K562 (cell line): ENCODE results near the gene TPRG1L. TPM values are rescaled to one million over a fixed set of nuclear protein-coding genes. Genes with fewer than 3 reads are reported as not detected.
A peak's percentile ranks its signal among the peaks of the same experiment; 100 is the strongest.

Experiments
- ATAC-seq: fragments of 200-7000 bp; cut with Tn5 transposase; 3 replicates; pipeline ENCODE4 v1.9.1; 2020; ENCODE audit warnings: moderate library complexity
- BruUV-seq: library from RNA; stranded (reverse); fragments of 400-500 nt; replicated peaks from 2 replicates; lab custom pipeline; 2021; lab: Mats Ljungman, UMichigan
- CTCF ChIA-PET: fragments of 300-600 bp; formaldehyde crosslinking; extraction: SDS; loops from one replicate; lab custom pipeline; 2021; ENCODE audit warnings: low intra/inter-chr PET ratio; lab: Yijun Ruan, JAX
- POLR2A ChIA-PET: fragments of 300-600, 350-650 bp; sonication (Branson Sonifier 250); formaldehyde crosslinking; extraction: SDS; loops from one replicate; lab custom pipeline; 2021; ENCODE audit warnings: antibody characterized with exemption, inconsistent platforms; lab: Yijun Ruan, JAX
- DNase-seq, 4 experiments: peaks; one replicate each; pipeline versions ENCODE4 v3.0.0 to v3.0.0-alpha.2; 2011 to 2018; ENCODE audit warnings: low spot score in 3 of 4, mixed read lengths in 3 of 4; ENCODE audit errors: extremely low read depth in 1 of 4
- FAIRE-seq: peaks from 2 replicates; lab custom pipeline; 2011; peaks lifted over from hg19 to GRCh38; lab: Jason Lieb, UNC
- H2AFZ ChIP-seq: 2 replicates; pipeline ENCODE4 v1.6.0; 2011; ENCODE audit warnings: low read depth, low read length, control low read depth, inconsistent platforms
- H3K27ac ChIP-seq: fragments of 200-600 bp; 3 replicates; pipeline ENCODE4 v1.8.0; 2011; ENCODE audit warnings: low read depth, mild to moderate bottlenecking, control low read depth, inconsistent platforms, low read length, moderate library complexity, mixed read lengths; ENCODE audit errors: extremely low read depth
- H3K27me3 ChIP-seq, 2 experiments: fragments of 300-600 bp in 1 of 2; 2 replicates in 1 of 2; 3 replicates in 1 of 2; pipeline versions ENCODE4 v1.6.0 to v1.8.0; 2011; ENCODE audit warnings: inconsistent platforms in 2 of 2, low read length in 2 of 2, mild to moderate bottlenecking in 1 of 2, mixed read lengths in 1 of 2, moderate library complexity in 1 of 2; ENCODE audit not compliant: control insufficient read depth in 2 of 2, insufficient read depth in 2 of 2
- H3K36me3 ChIP-seq: fragments of 300-600 bp; 3 replicates; pipeline ENCODE4 v1.8.0; 2011; ENCODE audit warnings: mild to moderate bottlenecking, low read length, inconsistent platforms; ENCODE audit not compliant: control insufficient read depth, insufficient read depth
- H3K4me1 ChIP-seq, 2 experiments: fragments of 200-600 bp in 1 of 2; replicated peaks in 1 of 2; 2 replicates in 1 of 2; 3 replicates in 1 of 2; pipeline versions ENCODE4 v1.5.1 to v1.8.0; 2011; ENCODE audit warnings: inconsistent platforms in 2 of 2, low read length in 2 of 2, mild to moderate bottlenecking in 1 of 2, mixed read lengths in 1 of 2, moderate library complexity in 1 of 2; ENCODE audit not compliant: control insufficient read depth in 2 of 2, insufficient read depth in 2 of 2
- H3K4me2 ChIP-seq: 2 replicates; pipeline ENCODE4 v1.6.1; 2011; ENCODE audit warnings: low read length, control low read depth, inconsistent platforms, mixed read lengths; ENCODE audit not compliant: insufficient read depth
- H3K4me3 ChIP-seq: fragments of 200-600 bp; sonication (generic), shearing (Covaris generic); 2 replicates; pipeline ENCODE4 v1.5.1; 2016; ENCODE audit warnings: control low read depth, inconsistent platforms
- H3K79me2 ChIP-seq: fragments of 200-600 bp; 3 replicates; pipeline ENCODE4 v1.8.0; 2011; ENCODE audit warnings: low read length, inconsistent platforms; ENCODE audit not compliant: control insufficient read depth, insufficient read depth
- H3K9ac ChIP-seq, 2 experiments: 2 replicates each; pipeline versions ENCODE4 v1.6.0 to v1.6.1; 2011; ENCODE audit warnings: low read depth in 2 of 2, low read length in 2 of 2, control low read depth in 1 of 2, inconsistent platforms in 1 of 2, mild to moderate bottlenecking in 1 of 2, mixed read lengths in 1 of 2; ENCODE audit not compliant: insufficient read depth in 1 of 2
- H3K9me1 ChIP-seq: one replicate; pipeline ENCODE4 v1.6.0; 2011; ENCODE audit warnings: inconsistent platforms, mild to moderate bottlenecking, low read length, moderate library complexity; ENCODE audit not compliant: control insufficient read depth, insufficient read depth
- H3K9me3 ChIP-seq: replicated peaks from 2 replicates; pipeline ENCODE4 v1.5.1; 2011; ENCODE audit warnings: low read depth, low read length, inconsistent platforms; ENCODE audit not compliant: control insufficient read depth, insufficient read depth
- H4K20me1 ChIP-seq: replicated peaks from 2 replicates; pipeline ENCODE4 v1.6.1; 2011; ENCODE audit warnings: low read length, inconsistent platforms, mixed read lengths; ENCODE audit not compliant: control insufficient read depth, insufficient read depth
- CBFA2T2 ChIP-seq: fragments of 450-650 bp; conservative IDR thresholded peaks from 2 replicates; pipeline ENCODE4 v1.6.1; 2017; ENCODE audit warnings: mild to moderate bottlenecking
- HSF4 ChIP-seq: fragments of 250-450 bp; sonication (Bioruptor Pico); IDR thresholded peaks from 2 replicates; pipeline ENCODE4 v2.1.2; 2022; ENCODE audit warnings: mild to moderate bottlenecking, moderate library complexity, borderline replicate concordance
- MED1 ChIP-seq: sonication (generic); formaldehyde crosslinking; IDR thresholded peaks from 2 replicates; pipeline ENCODE4 v1.8.1; 2023; ENCODE audit warnings: missing genetic modification reagents, borderline replicate concordance
- MYBL2 ChIP-seq, 2 experiments: fragments of 450-650 bp in 1 of 2; sonication (generic) in 1 of 2; formaldehyde crosslinking in 1 of 2; IDR thresholded peaks; 2 replicates each; pipeline versions ENCODE4 v1.6.1 to v1.8.1; 2017 to 2022; ENCODE audit warnings: borderline replicate concordance in 1 of 2, inconsistent platforms in 1 of 2, low read depth in 1 of 2, mild to moderate bottlenecking in 1 of 2, missing genetic modification reagents in 1 of 2, moderate library complexity in 1 of 2
- RAD51 ChIP-seq: fragments of 450-650 bp; IDR thresholded peaks from 2 replicates; pipeline ENCODE4 v1.7.1; 2016; ENCODE audit warnings: low read depth, mild to moderate bottlenecking, borderline replicate concordance
- TFE3 ChIP-seq: fragments of 450-650 bp; formaldehyde crosslinking; IDR thresholded peaks from 2 replicates; pipeline ENCODE4 v1.4.0; 2020; ENCODE audit warnings: mild to moderate bottlenecking, mixed read lengths
- USF1 ChIP-seq: sonication (generic); formaldehyde crosslinking; IDR thresholded peaks from 2 replicates; pipeline ENCODE4 v1.9.0; 2022; ENCODE audit warnings: mild to moderate bottlenecking, missing genetic modification reagents
- WGBS: fragments of 100-300 bp; shearing (Covaris generic); methylation state at CpG from one replicate; pipeline ENCODE4 v1.1.6; 2016; ENCODE audit warnings: low coverage, mixed read lengths; ENCODE audit not compliant: insufficient coverage; ENCODE audit errors: missing lambda C conversion rate; 5-methylcytosine and 5-hydroxymethylcytosine counted together
- in situ Hi-C: fragments of 300-500 bp; cut with MboI; formaldehyde crosslinking; loops from 4 replicates; pipeline ENCODE4 v1.15.0; 2018; ENCODE audit warnings: inconsistent platforms, mixed read lengths
- intact Hi-C: fragments of 100-400 bp; cut with micrococcal nuclease; formaldehyde crosslinking; loops from 2 replicates; pipeline ENCODE4 v1.14.2; 2022
- polyA plus RNA-seq, 8 experiments: library from polyadenylated mRNA; depleted of rRNA in 4 of 8; stranded (reverse) in 5 of 8; unstranded in 3 of 8; fragments of >200 nt; fragmentation: Nextera tagmentation in 2 of 8; fragmentation: Illumina TruSeq in 1 of 8; extraction: Ambion mirVana in 2 of 8; extraction: Trizol in 1 of 8; gene quantifications; 2 replicates each; pipeline versions ENCODE4 v1.2.1 to v1.2.3, GENCODE V29; 2011 to 2014; ENCODE audit warnings: inconsistent platforms in 1 of 8, missing spikeins in 1 of 8
- total RNA-seq, 7 experiments: library from RNA; depleted of rRNA in 6 of 7; stranded (reverse); fragments of >200 nt in 6 of 7; fragmentation: Illumina TruSeq in 2 of 7; extraction: Trizol in 2 of 7; gene quantifications; 2 replicates each; pipeline versions ENCODE4 v1.2.1 to v1.2.3, GENCODE V29; 2011 to 2021; ENCODE audit warnings: low replicate concordance in 1 of 7
- TF ChIP-seq, protein P1 (sequence below): sonication (generic); formaldehyde crosslinking; IDR thresholded peaks from 2 replicates; pipeline ENCODE4 v1.5.0; 2020; ENCODE audit warnings: missing genetic modification reagents
- TF ChIP-seq, protein P2 (sequence below), 2 experiments: fragments of 450-650 bp in 1 of 2; sonication (generic) in 1 of 2; formaldehyde crosslinking in 1 of 2; IDR thresholded peaks in 1 of 2; conservative IDR thresholded peaks in 1 of 2; 2 replicates each; pipeline versions ENCODE4 v1.6.1 to v1.8.1; 2016 to 2023; ENCODE audit warnings: mild to moderate bottlenecking in 2 of 2, moderate library complexity in 2 of 2, inconsistent platforms in 1 of 2, missing genetic modification reagents in 1 of 2
- TF ChIP-seq, protein P3 (sequence below): fragments of 250-450 bp; sonication (Bioruptor Pico); IDR thresholded peaks from 2 replicates; pipeline ENCODE4 v1.4.0; 2020; ENCODE audit warnings: mild to moderate bottlenecking, moderate library complexity

TPRG1L gene
- total and polyA plus RNA-seq, 9 of the 15 experiments (the other 6 are each of a cell fraction or from before 2014, with no cell fraction given), result 1.6 to 11.0 (median 6.2) TPM

- 34% methylated on average over 12 of the region's 12 CpGs for WGBS
- Histone ChIP-seq H3K9me1 (no peaks in the 10 kb centered on the region), H2AFZ (no peak overlapping the region; the same call in 1 of the 2 replicates), H3K9ac (no peak overlapping the region), H3K4me3 (no peak overlapping the region), H3K9me3 (no peaks in the 10 kb centered on the region), H4K20me1 (peaks cover 16% of the 10 kb centered on the region; the same call in 1 of the 2 replicates), H3K79me2 (no peaks in the 10 kb centered on the region), H3K4me2 (no peak overlapping the region), H3K27me3 (peaks cover 22 to 52% of the 10 kb centered on the region in 2 experiments; a peak in 4 of 5 replicates), H3K4me1 (peaks cover 6 to 31% of the 10 kb centered on the region in 2 experiments; a peak in 4 of 5 replicates), H3K27ac (no peak overlapping the region), H3K36me3 (no peaks in the 10 kb centered on the region)
- intact Hi-C loops, result no loop called here
- ChIA-PET POLR2A (interaction anchor here (0.7 to 1.2 kb wide), 2 partner anchors 42 to 65 kb away, joined by 3 read pairs; no protein-coding TSS in a partner anchor), CTCF (interaction anchor here (1.1 to 1.9 kb wide), 3 partner anchors 54 to 168 kb away, joined by 3 to 6 read pairs (median 3); no protein-coding TSS in a partner anchor)
- FAIRE-seq (no peak), ATAC-seq (no peak), DNase-seq (no peak)
- TF ChIP-seq MED1 (CRISPR knock-in tag) (no peak), USF1 (CRISPR knock-in tag) (peak; percentile 48; the same call in 1 of the 2 replicates), HSF4 (no peak), CBFA2T2 (0 out of 2 replicates have a peak, but pooled peaks have one; percentile 37), TFE3 (peak; percentile 79), RAD51 (peak; percentile 79), MYBL2 (IDR thresholded peaks at IDR 0.05; ENCODE audit: low read depth) (no peak), MYBL2 (CRISPR knock-in tag; IDR thresholded peaks at IDR 0.05; ENCODE audit: borderline replicate concordance) (no peak)
- TF ChIP-seq, protein P1, sequence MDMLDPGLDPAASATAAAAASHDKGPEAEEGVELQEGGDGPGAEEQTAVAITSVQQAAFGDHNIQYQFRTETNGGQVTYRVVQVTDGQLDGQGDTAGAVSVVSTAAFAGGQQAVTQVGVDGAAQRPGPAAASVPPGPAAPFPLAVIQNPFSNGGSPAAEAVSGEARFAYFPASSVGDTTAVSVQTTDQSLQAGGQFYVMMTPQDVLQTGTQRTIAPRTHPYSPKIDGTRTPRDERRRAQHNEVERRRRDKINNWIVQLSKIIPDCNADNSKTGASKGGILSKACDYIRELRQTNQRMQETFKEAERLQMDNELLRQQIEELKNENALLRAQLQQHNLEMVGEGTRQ, result peak; percentile 58
- TF ChIP-seq, protein P2, sequence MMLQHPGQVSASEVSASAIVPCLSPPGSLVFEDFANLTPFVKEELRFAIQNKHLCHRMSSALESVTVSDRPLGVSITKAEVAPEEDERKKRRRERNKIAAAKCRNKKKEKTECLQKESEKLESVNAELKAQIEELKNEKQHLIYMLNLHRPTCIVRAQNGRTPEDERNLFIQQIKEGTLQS (IDR thresholded peaks at IDR 0.05), result no peak
- TF ChIP-seq, protein P2 (CRISPR knock-in tag; conservative IDR thresholded peaks at IDR 0.05), result no peak
- TF ChIP-seq, protein P3, sequence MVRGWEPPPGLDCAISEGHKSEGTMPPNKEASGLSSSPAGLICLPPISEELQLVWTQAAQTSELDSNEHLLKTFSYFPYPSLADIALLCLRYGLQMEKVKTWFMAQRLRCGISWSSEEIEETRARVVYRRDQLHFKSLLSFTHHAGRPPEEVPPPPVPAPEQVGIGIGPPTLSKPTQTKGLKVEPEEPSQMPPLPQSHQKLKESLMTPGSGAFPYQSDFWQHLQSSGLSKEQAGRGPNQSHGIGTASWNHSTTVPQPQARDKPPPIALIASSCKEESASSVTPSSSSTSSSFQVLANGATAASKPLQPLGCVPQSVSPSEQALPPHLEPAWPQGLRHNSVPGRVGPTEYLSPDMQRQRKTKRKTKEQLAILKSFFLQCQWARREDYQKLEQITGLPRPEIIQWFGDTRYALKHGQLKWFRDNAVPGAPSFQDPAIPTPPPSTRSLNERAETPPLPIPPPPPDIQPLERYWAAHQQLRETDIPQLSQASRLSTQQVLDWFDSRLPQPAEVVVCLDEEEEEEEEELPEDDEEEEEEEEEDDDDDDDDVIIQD (CRISPR knock-in tag), result no peak
- in situ Hi-C loops, result loop anchor here (5.0 kb wide), 1 partner anchor 178 kb away; no protein-coding TSS in a partner anchor
- BruUV-seq, result no TSS peak
These were observed 4.1 kb upstream of the TPRG1L start for GRCh38 chr1:3620708-3621107.
